Vagina (tissue), 2 donors: ENCODE data around the gene SEC11A.
"Not testable (repeated sequence)": the region's sequence is repeated elsewhere in the genome, so short reads cannot be mapped to it uniquely, and the experiment has no call there.

ENCODE experiments used
- CTCF ChIP-seq, 3 experiments: fragments of 450-650 bp in 2 of 3; fragments of 200-600 bp in 1 of 3; sonication (generic) in 1 of 3; IDR thresholded peaks; one replicate each; pipeline ENCODE4 v1.5.1; 2017 to 2019; ENCODE audit warnings: antibody characterized with exemption in 3 of 3, mild to moderate bottlenecking in 2 of 3, moderate library complexity in 2 of 3
- POLR2A ChIP-seq, 2 donors: fragments of 450-650 bp; IDR thresholded peaks; one replicate each; pipeline ENCODE4 v1.6.1; 2017; ENCODE audit warnings: antibody characterized with exemption in 2 of 2, mild to moderate bottlenecking in 2 of 2, moderate library complexity in 2 of 2
- POLR2AphosphoS5 ChIP-seq, 2 donors: sonication (generic); formaldehyde crosslinking; IDR thresholded peaks; one replicate each; pipeline ENCODE4 v1.9.0; 2017; ENCODE audit warnings: antibody characterized with exemption in 2 of 2, mild to moderate bottlenecking in 2 of 2, low read depth in 1 of 2; ENCODE audit not compliant: insufficient read depth in 1 of 2

- TF ChIP-seq CTCF (IDR thresholded peaks at IDR 0.05); POLR2AphosphoS5 (IDR thresholded peaks at IDR 0.05; ENCODE audit: insufficient read depth in 1 of 2, low read depth in 1 of 2); POLR2A (IDR thresholded peaks at IDR 0.05): not testable (repeated sequence)
Observed at GRCh38 chr15:84686446-84686845, 29.5 kb downstream of the SEC11A start.
